Measurements from ENCODE around the gene ZSCAN21.

The ZSCAN21 gene

GRCh38 chr7:100029596-100029995 lies 20.0 kb upstream of the ZSCAN21 start:
- no peak for DNase-seq

- DNase-seq, result no peak
Observed at GRCh38 chr7:100033526-100033925, 16.0 kb upstream of the ZSCAN21 start.

GRCh38 chr7:100034871-100035510 lies 14.6 kb upstream of the ZSCAN21 start:
- DNase-seq, result no peak

DNA sequence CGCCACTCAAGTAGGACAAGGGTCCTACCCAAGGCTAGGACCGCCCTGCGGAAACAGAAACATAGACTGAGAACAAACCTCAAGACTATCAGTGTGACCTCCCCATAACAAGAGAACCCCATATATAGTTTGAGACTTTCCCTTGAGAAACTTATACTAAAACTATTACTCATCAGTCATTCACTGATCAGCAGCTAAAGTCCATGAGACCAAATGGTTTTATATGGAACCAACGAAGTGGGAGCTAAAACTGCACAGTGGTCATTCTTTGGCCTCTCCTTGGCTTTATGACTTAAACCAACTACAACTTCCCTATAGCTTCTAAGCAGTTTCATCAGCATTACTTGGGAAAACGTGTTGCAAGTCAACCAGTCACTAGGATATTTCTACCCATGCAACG lies 13.7 kb upstream of the ZSCAN21 start:
- no peak for DNase-seq

DNA sequence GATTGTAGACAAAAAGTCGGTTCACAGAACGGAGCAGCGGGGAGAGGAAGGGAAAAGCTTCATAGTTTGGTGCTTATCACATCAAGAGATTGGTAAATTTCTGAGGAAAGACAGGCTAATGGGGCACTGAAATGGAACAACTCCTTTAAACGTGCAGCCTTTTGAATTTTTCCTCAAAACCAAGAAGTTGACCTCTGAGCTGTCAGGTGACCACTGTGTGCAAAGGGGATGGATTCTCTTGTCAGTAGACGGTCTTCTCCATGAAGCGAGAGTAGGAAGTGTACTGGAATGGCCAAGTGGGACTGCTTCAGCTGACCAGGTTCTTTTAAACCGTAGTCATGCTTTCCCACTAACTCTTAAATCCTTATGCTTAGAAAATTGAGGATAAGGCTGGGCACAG lies 11.2 kb upstream of the ZSCAN21 start:
- DNase-seq, result no peak

DNA sequence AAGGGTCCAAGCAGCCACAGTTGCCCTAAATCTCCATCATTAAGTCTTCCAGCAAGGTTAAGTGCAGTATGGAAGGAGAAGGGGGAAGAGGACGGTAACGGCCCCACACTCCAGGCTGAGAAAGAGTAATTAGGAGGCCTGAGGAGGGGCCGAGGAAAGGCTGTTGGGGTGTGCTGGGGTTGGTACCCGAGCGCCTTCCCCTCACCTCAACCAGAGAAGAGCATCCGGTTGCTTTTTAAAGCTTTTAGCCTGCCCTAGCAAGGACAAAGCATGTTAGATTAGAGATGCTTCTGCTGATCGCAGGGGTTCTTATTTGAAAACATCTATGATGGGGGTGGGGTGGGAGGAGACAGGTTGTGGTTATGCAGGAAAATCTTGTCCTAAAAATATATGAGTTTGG lies 9.0 kb upstream of the ZSCAN21 start:
- DNase-seq, result no peak

GRCh38 chr7:100044718-100045117 lies 4.9 kb upstream of the ZSCAN21 start:
- no peak for DNase-seq

- DNase-seq, result no peak
Observed at GRCh38 chr7:100048680-100049079, 894 bp upstream of the ZSCAN21 start.

DNA sequence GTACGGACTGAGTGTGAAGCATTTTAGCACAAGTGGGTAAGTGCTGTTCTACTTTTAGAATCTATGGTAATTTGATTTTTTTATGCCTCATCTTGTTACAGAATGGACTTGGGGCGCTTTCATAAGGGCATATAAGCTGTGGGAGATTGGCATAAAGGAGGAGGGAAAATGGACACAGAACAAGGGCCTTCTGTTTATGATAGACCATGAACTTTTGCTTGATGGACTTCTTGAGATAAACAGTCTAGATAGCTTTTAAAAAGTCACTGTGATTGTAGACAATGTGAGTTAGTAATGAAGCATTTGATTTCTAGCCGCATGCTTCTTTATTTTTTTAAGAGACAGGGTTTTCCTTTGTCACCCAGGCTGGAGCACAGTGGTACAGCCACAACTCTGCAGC lies 2.0 kb downstream of the ZSCAN21 start:
- DNase-seq, result no peak

DNA sequence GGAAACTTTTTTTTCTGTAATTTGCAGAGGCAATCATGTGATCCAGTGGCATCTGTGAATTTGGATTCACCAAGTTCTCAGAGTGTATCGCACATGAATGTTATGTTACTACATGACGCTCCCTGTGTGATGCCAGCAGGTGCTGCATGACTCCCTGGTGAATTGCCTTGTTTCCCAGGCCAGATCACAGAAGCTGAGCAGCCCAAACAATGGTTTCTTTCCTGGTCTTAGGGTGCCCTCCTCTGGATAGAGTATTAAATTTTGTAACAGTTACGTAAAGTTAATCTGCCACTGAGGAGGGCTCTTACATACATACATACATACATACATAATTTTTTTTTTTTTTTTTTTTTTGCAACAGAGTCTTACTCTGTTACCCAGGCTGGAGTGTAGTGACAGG lies 3.6 kb downstream of the ZSCAN21 start:
- DNase-seq, result peak; percentile 28

- DNase-seq, result no peak
Observed at GRCh38 chr7:100057006-100057405, 7.4 kb downstream of the ZSCAN21 start.

- DNase-seq, result no peak
Observed at GRCh38 chr7:100059251-100059739, 9.7 kb downstream of the ZSCAN21 start.

- no peak for DNase-seq
Observed at GRCh38 chr7:100061518-100062193, 12.1 kb downstream of the ZSCAN21 start.

DNA sequence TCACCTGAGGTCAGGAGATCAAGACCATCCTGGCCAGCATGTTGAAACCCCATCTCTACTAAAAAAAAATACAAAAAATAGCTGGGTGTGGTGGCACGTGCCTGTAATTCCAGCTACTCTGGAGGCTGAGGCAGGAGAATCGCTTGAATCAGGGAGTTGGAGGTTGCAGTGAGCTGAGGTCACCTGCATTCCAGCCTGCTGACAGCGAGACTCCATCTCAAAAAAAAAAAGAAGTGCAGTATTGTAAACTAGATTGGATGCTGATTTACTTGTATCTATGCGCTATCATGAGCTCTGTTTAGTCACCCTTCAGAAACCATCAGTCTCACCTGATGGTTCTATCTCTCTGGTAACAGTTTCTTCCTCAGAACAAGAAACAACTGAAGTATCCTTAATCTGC lies 13.8 kb downstream of the ZSCAN21 start:
- DNase-seq, result no peak

DNA sequence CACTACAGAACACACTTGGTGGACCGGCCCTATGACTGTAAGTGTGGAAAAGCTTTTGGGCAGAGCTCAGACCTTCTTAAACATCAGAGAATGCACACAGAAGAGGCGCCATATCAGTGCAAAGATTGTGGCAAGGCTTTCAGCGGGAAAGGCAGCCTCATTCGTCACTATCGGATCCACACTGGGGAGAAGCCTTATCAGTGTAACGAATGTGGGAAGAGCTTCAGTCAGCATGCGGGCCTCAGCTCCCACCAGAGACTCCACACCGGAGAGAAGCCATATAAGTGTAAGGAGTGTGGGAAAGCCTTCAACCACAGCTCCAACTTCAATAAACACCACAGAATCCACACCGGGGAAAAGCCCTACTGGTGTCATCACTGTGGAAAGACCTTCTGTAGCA lies 14.6 kb downstream of the ZSCAN21 start:
- no peak for DNase-seq

DNA sequence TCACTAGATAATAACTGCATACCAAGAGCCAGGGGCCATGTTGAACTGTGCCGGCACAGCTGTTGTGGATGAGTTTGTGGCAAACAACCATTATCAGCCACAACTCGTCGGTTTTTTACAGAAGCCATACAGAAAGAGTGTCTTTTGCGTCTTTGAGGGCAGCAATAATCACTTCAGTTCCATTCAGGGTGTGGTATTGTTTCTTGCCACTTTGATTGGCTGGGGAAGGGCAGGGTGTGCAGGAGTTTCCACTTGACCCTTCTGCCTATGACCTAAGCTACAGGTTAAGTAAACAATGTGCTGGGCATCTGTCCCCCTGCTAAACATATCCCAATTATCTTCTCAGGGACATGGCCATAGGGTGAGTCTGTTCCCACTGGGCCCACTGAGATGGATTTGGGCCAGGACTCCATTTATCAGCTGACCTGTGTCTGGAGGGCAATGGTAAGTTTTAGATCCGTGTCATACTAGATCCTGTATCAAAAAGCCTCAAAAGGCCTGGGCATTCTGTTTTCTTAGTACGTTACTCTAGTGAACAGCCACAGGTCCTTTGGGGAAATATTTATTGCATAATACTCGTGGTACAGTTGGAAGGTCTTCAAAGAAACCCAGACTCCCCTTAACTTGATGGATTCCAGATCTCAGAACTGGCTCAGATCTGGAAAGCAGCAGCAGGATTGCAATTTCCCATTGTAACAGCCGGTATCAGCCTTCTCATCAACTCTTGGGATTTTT lies 16.0 kb downstream of the ZSCAN21 start:
- DNase-seq, result peak; percentile 74

GRCh38 chr7:100066953-100067352 lies 17.4 kb downstream of the ZSCAN21 start:
- no peak for DNase-seq

- DNase-seq, result no peak
Observed at GRCh38 chr7:100069991-100070390, 20.4 kb downstream of the ZSCAN21 start.

DNA sequence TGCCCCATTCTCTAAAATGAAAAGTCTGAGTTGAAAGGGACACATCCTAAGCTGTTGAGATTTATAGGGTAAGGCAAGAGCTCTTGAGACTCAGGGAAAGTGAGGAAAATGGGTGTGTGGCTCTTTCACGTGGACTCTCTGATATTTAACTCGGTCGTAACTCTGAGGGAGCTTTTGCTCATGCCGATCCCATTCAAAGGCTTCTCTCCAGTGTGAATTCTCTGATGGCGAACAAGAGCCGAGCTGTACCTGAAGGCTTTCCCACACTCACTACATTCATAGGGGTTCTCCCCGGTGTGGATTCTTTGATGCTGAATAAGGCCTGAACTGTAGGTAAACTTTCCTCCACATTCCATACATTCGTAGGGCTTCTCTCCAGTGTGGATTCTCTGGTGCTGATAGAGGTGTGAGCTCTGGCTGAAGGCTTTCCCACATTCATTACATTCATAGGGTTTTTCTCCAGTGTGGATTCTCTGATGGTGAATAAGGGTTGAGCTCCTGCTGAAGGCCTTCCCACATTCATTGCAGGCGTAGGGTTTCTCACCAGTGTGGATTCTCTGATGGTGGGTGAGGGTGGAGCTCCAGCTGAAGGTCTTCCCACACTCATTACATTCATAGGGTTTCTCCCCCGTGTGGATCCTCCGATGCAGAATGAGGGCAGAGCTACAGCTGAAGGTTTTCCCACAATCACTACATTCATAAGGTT lies 21.6 kb downstream of the ZSCAN21 start:
- DNase-seq, result no peak

GRCh38 chr7:100072462-100072861 lies 22.9 kb downstream of the ZSCAN21 start:
- no peak for DNase-seq

- no peak for DNase-seq
Observed at GRCh38 chr7:100074841-100075240, 25.3 kb downstream of the ZSCAN21 start.

- no peak for DNase-seq
Observed at GRCh38 chr7:100075418-100075817, 25.8 kb downstream of the ZSCAN21 start.

- DNase-seq, result no peak
Observed at GRCh38 chr7:100077205-100077604, 27.6 kb downstream of the ZSCAN21 start.

All from fibroblast of skin of abdomen (primary cell).